HG03558 (cell line): ENCODE data around the gene ITGB5.
"Not testable (repeated sequence)": the region's sequence is repeated elsewhere in the genome, so short reads cannot be mapped to it uniquely, and the experiment has no call there.

Experiments used
- ATAC-seq: cut with Tn5 transposase; IDR thresholded peaks from one replicate; pipeline ENCODE4 v1.9.1; 2021; ENCODE audit warnings: moderate number of reproducible peaks; ENCODE audit not compliant: unreplicated experiment; ENCODE audit errors: extremely low read depth

Gene ITGB5

GRCh38 chr3:124793054-124793739 is 94.0 kb downstream of the ITGB5 start:
- ATAC-seq, result no peak

- no peak for ATAC-seq
These were observed 94.7 kb downstream of the ITGB5 start for GRCh38 chr3:124792341-124793040.

GRCh38 chr3:124791639-124792151 is 95.5 kb downstream of the ITGB5 start:
- ATAC-seq, result no peak

GRCh38 chr3:124791142-124791541 is 96.0 kb downstream of the ITGB5 start:
- no peak for ATAC-seq

- not testable (repeated sequence) for ATAC-seq
These were observed 98.1 kb downstream of the ITGB5 start for GRCh38 chr3:124789103-124789502.

- ATAC-seq, result no peak
These were observed 98.9 kb downstream of the ITGB5 start for GRCh38 chr3:124788254-124788745.

GRCh38 chr3:124787476-124788195 is 99.5 kb downstream of the ITGB5 start:
- no peak for ATAC-seq

- no peak for ATAC-seq
These were observed 100.5 kb downstream of the ITGB5 start for GRCh38 chr3:124786511-124787241.

GRCh38 chr3:124785973-124786372 is 101.2 kb downstream of the ITGB5 start:
- ATAC-seq, result no peak

- ATAC-seq, result no peak
These were observed 102.3 kb downstream of the ITGB5 start for GRCh38 chr3:124784686-124785382.

- no peak for ATAC-seq
These were observed 103.5 kb downstream of the ITGB5 start for GRCh38 chr3:124783696-124784095.

GRCh38 chr3:124782377-124782712 is 104.8 kb downstream of the ITGB5 start:
- ATAC-seq, result not testable (repeated sequence)

GRCh38 chr3:124781476-124782376 is 105.4 kb downstream of the ITGB5 start:
- ATAC-seq, result no peak

GRCh38 chr3:124780761-124781475 is 106.2 kb downstream of the ITGB5 start:
- ATAC-seq, result no peak

GRCh38 chr3:124780356-124780755 is 106.8 kb downstream of the ITGB5 start:
- ATAC-seq, result no peak

- no peak for ATAC-seq
These were observed 107.4 kb downstream of the ITGB5 start for GRCh38 chr3:124779751-124780191.

GRCh38 chr3:124779116-124779515 is 108.0 kb downstream of the ITGB5 start:
- ATAC-seq, result no peak
